ENCODE results near the gene CEMIP.

- TF ChIP-seq, protein P1, sequence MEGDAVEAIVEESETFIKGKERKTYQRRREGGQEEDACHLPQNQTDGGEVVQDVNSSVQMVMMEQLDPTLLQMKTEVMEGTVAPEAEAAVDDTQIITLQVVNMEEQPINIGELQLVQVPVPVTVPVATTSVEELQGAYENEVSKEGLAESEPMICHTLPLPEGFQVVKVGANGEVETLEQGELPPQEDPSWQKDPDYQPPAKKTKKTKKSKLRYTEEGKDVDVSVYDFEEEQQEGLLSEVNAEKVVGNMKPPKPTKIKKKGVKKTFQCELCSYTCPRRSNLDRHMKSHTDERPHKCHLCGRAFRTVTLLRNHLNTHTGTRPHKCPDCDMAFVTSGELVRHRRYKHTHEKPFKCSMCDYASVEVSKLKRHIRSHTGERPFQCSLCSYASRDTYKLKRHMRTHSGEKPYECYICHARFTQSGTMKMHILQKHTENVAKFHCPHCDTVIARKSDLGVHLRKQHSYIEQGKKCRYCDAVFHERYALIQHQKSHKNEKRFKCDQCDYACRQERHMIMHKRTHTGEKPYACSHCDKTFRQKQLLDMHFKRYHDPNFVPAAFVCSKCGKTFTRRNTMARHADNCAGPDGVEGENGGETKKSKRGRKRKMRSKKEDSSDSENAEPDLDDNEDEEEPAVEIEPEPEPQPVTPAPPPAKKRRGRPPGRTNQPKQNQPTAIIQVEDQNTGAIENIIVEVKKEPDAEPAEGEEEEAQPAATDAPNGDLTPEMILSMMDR (conservative IDR thresholded peaks at IDR 0.05; ENCODE audit: low read length): no peak
- TF ChIP-seq EZH2phosphoT487 (IDR thresholded peaks at IDR 0.05; ENCODE audit: borderline replicate concordance): no peak
These were observed 211.8 kb downstream of the CEMIP start for GRCh38 chr15:80990955-80991354.

Data from Loucy (cell line).